H1 (cell line): ENCODE results near the gene SPECC1. TPM values are rescaled to one million over a fixed set of nuclear protein-coding genes. Genes with fewer than 3 reads are reported as not detected.

Experiments
- CTCF ChIA-PET: fragments of 300-600 bp; sonication (Branson Sonifier 250); formaldehyde crosslinking; loops from one replicate; lab custom pipeline; 2021; ENCODE audit not compliant: partially characterized antibody; lab: Charles Lee
- POLR2A ChIA-PET: fragments of 300-600 bp; sonication (Branson Sonifier 250); formaldehyde crosslinking; loops from one replicate; lab custom pipeline; 2021; ENCODE audit warnings: inconsistent platforms; ENCODE audit not compliant: partially characterized antibody; lab: Charles Lee
- DNase-seq, 2 experiments: peaks; one replicate each; pipeline versions ENCODE4 v3.0.0 to v3.0.0-alpha.2; 2010 to 2022; ENCODE audit warnings: low spot score in 2 of 2, low read depth in 1 of 2, mixed read lengths in 1 of 2
- FAIRE-seq: peaks from 2 replicates; lab custom pipeline; 2011; peaks lifted over from hg19 to GRCh38; lab: Jason Lieb, UNC
- H2AFZ ChIP-seq: 2 replicates; pipeline ENCODE4 v1.8.1; 2012; ENCODE audit warnings: low read length, inconsistent platforms
- H2AK5ac ChIP-seq: 2 replicates; pipeline ENCODE4 v1.6.1; 2013; ENCODE audit warnings: low read depth, low read length
- H2BK120ac ChIP-seq: replicated peaks from 2 replicates; pipeline ENCODE3; 2013; ENCODE audit warnings: low read depth, low read length, inconsistent platforms
- H2BK12ac ChIP-seq: 2 replicates; pipeline ENCODE4 v1.6.1; 2013; ENCODE audit warnings: low read depth, low read length
- H2BK15ac ChIP-seq: 2 replicates; pipeline ENCODE4 v1.6.1; 2013; ENCODE audit warnings: low read length
- H2BK20ac ChIP-seq: 2 replicates; pipeline ENCODE4 v1.6.1; 2013; ENCODE audit warnings: low read length
- H2BK5ac ChIP-seq: 2 replicates; pipeline ENCODE4 v1.6.1; 2013; ENCODE audit warnings: low read depth, low read length
- H3K14ac ChIP-seq: 2 replicates; pipeline ENCODE4 v1.6.1; 2013; ENCODE audit warnings: inconsistent platforms; ENCODE audit not compliant: insufficient read length
- H3K18ac ChIP-seq: 2 replicates; pipeline ENCODE4 v1.6.1; 2013; ENCODE audit warnings: low read length; ENCODE audit errors: extremely low read depth
- H3K23ac ChIP-seq: 2 replicates; pipeline ENCODE4 v1.6.1; 2013; ENCODE audit warnings: inconsistent platforms; ENCODE audit not compliant: insufficient read length
- H3K23me2 ChIP-seq: 2 replicates; pipeline ENCODE4 v1.6.1; 2013; ENCODE audit warnings: low read depth, low read length
- H3K27ac ChIP-seq: 2 replicates; pipeline ENCODE4 v1.6.1; 2011; ENCODE audit warnings: low read depth, low read length, inconsistent platforms
- H3K27me3 ChIP-seq, 4 experiments: replicated peaks in 1 of 4; 1 replicate in 1 of 4; 2 replicates in 3 of 4; pipeline versions ENCODE4 v1.6.1 to v1.8.1; 2011 to 2013; ENCODE audit warnings: low read length in 3 of 4, mild to moderate bottlenecking in 3 of 4, inconsistent platforms in 2 of 4, mixed read lengths in 2 of 4, moderate library complexity in 1 of 4; ENCODE audit not compliant: control insufficient read depth in 3 of 4, insufficient read depth in 3 of 4; ENCODE audit errors: extremely low read depth in 1 of 4
- H3K36me3 ChIP-seq, 4 experiments: 2 replicates each; pipeline versions ENCODE4 v1.6.1 to v1.8.1; 2011 to 2013; ENCODE audit warnings: mild to moderate bottlenecking in 4 of 4, low read length in 3 of 4, moderate library complexity in 2 of 4, control low read depth in 1 of 4, inconsistent platforms in 1 of 4; ENCODE audit not compliant: insufficient read depth in 4 of 4, control insufficient read depth in 2 of 4
- H3K4ac ChIP-seq: replicated peaks from 2 replicates; pipeline ENCODE3; 2013; ENCODE audit warnings: low read length, low read depth, mixed read lengths, inconsistent platforms; ENCODE audit not compliant: insufficient read length
- H3K4me1 ChIP-seq, 4 experiments: replicated peaks in 1 of 4; 1 replicate in 1 of 4; 2 replicates in 3 of 4; pipeline versions ENCODE4 v1.6.1 to v1.8.1; 2011 to 2013; ENCODE audit warnings: low read length in 3 of 4, inconsistent platforms in 2 of 4, mixed read lengths in 1 of 4; ENCODE audit not compliant: insufficient read depth in 4 of 4, control insufficient read depth in 3 of 4
- H3K4me2 ChIP-seq, 2 experiments: 2 replicates each; pipeline versions ENCODE4 v1.6.1 to v1.8.1; 2011 to 2013; ENCODE audit warnings: low read depth in 2 of 2, low read length in 2 of 2, control low read depth in 1 of 2, inconsistent platforms in 1 of 2, mild to moderate bottlenecking in 1 of 2; ENCODE audit not compliant: insufficient read depth in 1 of 2
- H3K4me3 ChIP-seq, 4 experiments: fragments of 200-600, 300-600 bp in 1 of 4; sonication (generic), shearing (Covaris generic), sonication (Bioruptor Twin) in 1 of 4; 2 replicates each; pipeline versions ENCODE4 v1.5.1 to v1.8.1; 2011 to 2016; ENCODE audit warnings: low read length in 4 of 4, low read depth in 3 of 4, control low read depth in 2 of 4, inconsistent platforms in 2 of 4, mild to moderate bottlenecking in 2 of 4, mixed read lengths in 1 of 4, moderate library complexity in 1 of 4; ENCODE audit not compliant: insufficient read depth in 2 of 4; ENCODE audit errors: extremely low read depth in 1 of 4
- H3K56ac ChIP-seq: replicated peaks from 2 replicates; pipeline ENCODE3; 2013; ENCODE audit warnings: low read depth, mild to moderate bottlenecking, mixed read lengths, low read length, inconsistent platforms; ENCODE audit not compliant: insufficient read length
- H3K79me1 ChIP-seq: 2 replicates; pipeline ENCODE4 v1.6.1; 2013; ENCODE audit warnings: low read depth, low read length, control low read depth
- H3K79me2 ChIP-seq, 2 experiments: 2 replicates each; pipeline versions ENCODE4 v1.6.1 to v1.8.1; 2012 to 2013; ENCODE audit warnings: low read length in 2 of 2, mild to moderate bottlenecking in 2 of 2, inconsistent platforms in 1 of 2; ENCODE audit not compliant: insufficient read depth in 2 of 2, control insufficient read depth in 1 of 2
- H3K9ac ChIP-seq, 4 experiments: replicated peaks in 1 of 4; 1 replicate in 1 of 4; 2 replicates in 3 of 4; pipeline versions ENCODE4 v1.6.1 to v1.8.1; 2011 to 2013; ENCODE audit warnings: low read depth in 3 of 4, low read length in 3 of 4, control low read depth in 2 of 4, mild to moderate bottlenecking in 2 of 4, moderate library complexity in 2 of 4, inconsistent platforms in 1 of 4; ENCODE audit errors: extremely low read depth in 1 of 4
- H3K9me3 ChIP-seq, 2 experiments: 2 replicates each; pipeline versions ENCODE4 v1.6.1 to v1.8.1; 2012 to 2013; ENCODE audit warnings: mild to moderate bottlenecking in 2 of 2, moderate library complexity in 2 of 2, control low read depth in 1 of 2, inconsistent platforms in 1 of 2, low read depth in 1 of 2, low read length in 1 of 2, mixed read lengths in 1 of 2; ENCODE audit not compliant: insufficient read depth in 2 of 2
- H4K20me1 ChIP-seq, 2 experiments: replicated peaks in 1 of 2; 2 replicates each; pipeline versions ENCODE3 to v1.8.1; 2011 to 2013; ENCODE audit warnings: inconsistent platforms in 2 of 2, low read length in 2 of 2, mild to moderate bottlenecking in 1 of 2; ENCODE audit not compliant: insufficient read depth in 2 of 2, control insufficient read depth in 1 of 2
- H4K5ac ChIP-seq: 2 replicates; pipeline ENCODE4 v1.6.1; 2013; ENCODE audit warnings: low read length, low read depth, mixed read lengths, inconsistent platforms; ENCODE audit not compliant: insufficient read length
- H4K8ac ChIP-seq: 2 replicates; pipeline ENCODE4 v1.8.0; 2013; ENCODE audit warnings: mild to moderate bottlenecking, moderate library complexity, low read length, inconsistent platforms; ENCODE audit not compliant: insufficient read depth; ENCODE audit errors: extremely low read depth
- H4K91ac ChIP-seq: replicated peaks from 2 replicates; pipeline ENCODE3; 2013; ENCODE audit warnings: low read length, mixed read lengths, inconsistent platforms; ENCODE audit not compliant: insufficient read length
- HDAC2 ChIP-seq, 2 experiments: fragments of 300-600 bp in 1 of 2; sonication (generic) in 1 of 2; IDR thresholded peaks; 2 replicates each; pipeline ENCODE4 v1.6.1; 2011 to 2012; ENCODE audit warnings: low read depth in 2 of 2, low read length in 2 of 2, mild to moderate bottlenecking in 2 of 2, moderate library complexity in 2 of 2, borderline replicate concordance in 1 of 2, inconsistent platforms in 1 of 2
- KDM1A ChIP-seq: fragments of 200-600, 300-600 bp; sonication (generic); IDR thresholded peaks from 2 replicates; pipeline ENCODE4 v1.7.1; 2016; ENCODE audit warnings: mild to moderate bottlenecking, low read length, borderline replicate concordance
- WGBS, 2 experiments: shearing (Covaris generic) in 1 of 2; methylation state at CpG; one replicate each; pipeline versions ENCODE4 v1.1.6 to v1.1.7; 2013 to 2015; ENCODE audit warnings: low lambda C conversion rate in 2 of 2, mixed read lengths in 2 of 2, inconsistent platforms in 1 of 2, low coverage in 1 of 2, missing lambda C conversion rate in 1 of 2; ENCODE audit not compliant: insufficient replicate concordance in 2 of 2, insufficient coverage in 1 of 2, insufficient read length in 1 of 2; ENCODE audit errors: extremely low coverage in 1 of 2, missing lambda C conversion rate in 1 of 2; 5-methylcytosine and 5-hydroxymethylcytosine counted together
- polyA plus RNA-seq, 7 experiments: library from polyadenylated mRNA; depleted of rRNA in 3 of 7; stranded (reverse) in 5 of 7; unstranded in 2 of 7; fragments of >200 nt in 5 of 7; fragments of 200-250 nt in 2 of 7; gene quantifications; 1 replicate in 5 of 7; 2 replicates in 1 of 7; 4 replicates in 1 of 7; pipeline versions ENCODE4 v1.2.1 to v1.2.3, GENCODE V29; 2011 to 2013; ENCODE audit warnings: missing spikeins in 2 of 7, mixed read lengths in 2 of 7
- total RNA-seq: library from RNA; stranded (reverse); fragmentation: NEBNext Ultra II Directional; extraction: Animal tissue kit (Norgen Biotek cat#: 25700); gene quantifications from 2 replicates; pipeline ENCODE4 v1.2.1, GENCODE V29; 2021

Gene SPECC1
- total and polyA plus RNA-seq, 2 of the 8 experiments (the other 6 are each of a cell fraction or from before 2014, with no cell fraction given), result 35.8 to 87.9 TPM

- DNase-seq (no peak), FAIRE-seq (no peak)
- no peak overlapping the region for H2BK12ac ChIP-seq
- H3K4me2 ChIP-seq, result no peak overlapping the region
- H3K14ac ChIP-seq, result no peak overlapping the region
- no peaks in the 10 kb centered on the region; the same call in 1 of the 2 replicates for H3K79me1 ChIP-seq
- H3K9me3 ChIP-seq, result no peaks in the 10 kb centered on the region
- H2BK20ac ChIP-seq, result no peak overlapping the region
- H2BK15ac ChIP-seq, result no peak overlapping the region
- H3K4ac ChIP-seq, result no peak overlapping the region
- TF ChIP-seq KDM1A (no peak), HDAC2 (IDR thresholded peaks at IDR 0.05; ENCODE audit: borderline replicate concordance in 1 of 2, low read depth in 2 of 2, low read length in 2 of 2) (no peak)
- H3K23me2 ChIP-seq, result no peaks in the 10 kb centered on the region
- H3K4me3 ChIP-seq, result no peak overlapping the region
- H4K91ac ChIP-seq, result no peak overlapping the region
- H2AK5ac ChIP-seq, result no peak overlapping the region
- CTCF ChIA-PET, result no interaction called here
- no peak overlapping the region for H3K23ac ChIP-seq
- peaks cover 0 to 2% of the 10 kb centered on the region in 2 experiments; a peak in 1 of 4 replicates for H3K79me2 ChIP-seq
- H3K9ac ChIP-seq, result no peak overlapping the region
- peaks cover 0 to 4% (median under 1%) of the 10 kb centered on the region in 4 experiments; a peak in 2 of 8 replicates for H3K36me3 ChIP-seq
- H2BK120ac ChIP-seq, result no peak overlapping the region
- no peaks in the 10 kb centered on the region for H3K27me3 ChIP-seq
- H3K27ac ChIP-seq, result no peak overlapping the region
- no peaks in the 10 kb centered on the region for H4K20me1 ChIP-seq
- peaks cover 2 to 9% (median 4%) of the 10 kb centered on the region in 4 experiments; a peak in 5 of 7 replicates for H3K4me1 ChIP-seq
- 90% methylated on average over 3 of the region's 3 CpGs; no CpG with 5 or more reads in 1 of the 2 experiments for whole genome bisulfite sequencing, 2 experiments
- no peak overlapping the region for H2BK5ac ChIP-seq
- no peak overlapping the region for H4K5ac ChIP-seq
- H2AFZ ChIP-seq, result no peak overlapping the region
- H3K18ac ChIP-seq, result no peak overlapping the region
- POLR2A ChIA-PET, result no interaction called here
- H4K8ac ChIP-seq, result no peak overlapping the region
- H3K56ac ChIP-seq, result no peak overlapping the region
Observed at GRCh38 chr17:20267459-20267842, 258.3 kb downstream of the SPECC1 start.
